Stomach (tissue), 9 donors: ENCODE data around the gene BRF1. TPM values are rescaled to one million over a fixed set of nuclear protein-coding genes. Genes with fewer than 3 reads are reported as not detected.
A peak's percentile ranks its signal among the peaks of the same experiment; 100 is the strongest.
"Not testable (repeated sequence)": the region's sequence is repeated elsewhere in the genome, so short reads cannot be mapped to it uniquely, and the experiment has no call there.

Experiments
- DNase-seq, 2 donors: peaks; one replicate each; pipeline versions ENCODE4 v3.0.0 to v3.0.0-alpha.2; 2013 to 2019
- H3K27ac ChIP-seq, 5 donors: fragments of 200-600 bp in 4 of 5; sonication (generic) in 4 of 5; one replicate each; pipeline ENCODE4 v1.5.1; 2013 to 2019; ENCODE audit warnings: mild to moderate bottlenecking in 1 of 5, moderate library complexity in 1 of 5
- H3K27me3 ChIP-seq, 3 donors: fragments of 200-600 bp; sonication (generic); one replicate each; pipeline ENCODE4 v1.5.1; 2017 to 2019; ENCODE audit warnings: mixed run types in 1 of 3
- H3K36me3 ChIP-seq, 4 donors: fragments of 200-600 bp; sonication (generic); 1 replicate in 3 of 4; 2 replicates in 1 of 4; pipeline ENCODE4 v1.5.1; 2016 to 2019
- H3K4me1 ChIP-seq, 4 donors: fragments of 200-600 bp; sonication (generic); one replicate each; pipeline ENCODE4 v1.5.1; 2016 to 2019
- H3K4me3 ChIP-seq, 4 donors: fragments of 200-600 bp; sonication (generic) in 3 of 4; one replicate each; pipeline ENCODE4 v1.5.1; 2016 to 2019; ENCODE audit warnings: mild to moderate bottlenecking in 1 of 4
- H3K9me3 ChIP-seq, 4 donors: fragments of 200-600 bp; sonication (generic); one replicate each; pipeline ENCODE4 v1.5.1; 2016 to 2019
- EP300 ChIP-seq: sonication (generic); formaldehyde crosslinking; IDR thresholded peaks from one replicate; pipeline ENCODE4 v1.6.1; 2017; ENCODE audit warnings: antibody characterized with exemption
- POLR2A ChIP-seq, 4 donors: fragments of 450-650 bp; IDR thresholded peaks; one replicate each; pipeline ENCODE4 v1.6.1; 2016; ENCODE audit warnings: antibody characterized with exemption in 4 of 4, control low read depth in 2 of 4, mild to moderate bottlenecking in 1 of 4, moderate library complexity in 1 of 4
- POLR2AphosphoS5 ChIP-seq, 3 donors: sonication (generic); formaldehyde crosslinking; IDR thresholded peaks; one replicate each; pipeline ENCODE4 v1.6.1; 2016; ENCODE audit warnings: antibody characterized with exemption in 3 of 3
- WGBS, 5 donors: extraction: QIAGEN DNeasy Blood & Tissue Kit in 3 of 5; methylation state at CpG; one replicate each; pipeline versions ENCODE4 v1.1.5 to v1.1.7; 2013 to 2018; 5-methylcytosine and 5-hydroxymethylcytosine counted together
- intact Hi-C: fragments of 100-400 bp; cut with DNase I; formaldehyde crosslinking; loops from one replicate; pipeline ENCODE4 v1.15.1; 2023; ENCODE audit warnings: low total_unique reads
- polyA plus RNA-seq, 3 donors: library from polyadenylated mRNA; stranded (reverse); fragments of 200-250 nt; gene quantifications; one replicate each; pipeline ENCODE4 v1.2.3, GENCODE V29; 2013
- total RNA-seq, 5 donors: library from RNA; depleted of rRNA; stranded (reverse); fragments of >200 nt; gene quantifications; one replicate each; pipeline versions ENCODE4 v1.1.0 to v1.2.3, GENCODE V29; 2014 to 2016
- TF ChIP-seq, protein P1 (sequence below), 7 experiments: fragments of 450-650 bp in 4 of 7; fragments of 200-600 bp in 3 of 7; sonication (generic) in 3 of 7; IDR thresholded peaks; one replicate each; pipeline ENCODE4 v1.5.1; 2016 to 2019; ENCODE audit warnings: antibody characterized with exemption in 7 of 7, control low read depth in 2 of 7, mild to moderate bottlenecking in 1 of 7
- donor health status: healthy with polysubstance abuse.
- donor health status: Bipolar disorder and iron deficiency.
- donor health status: healthy.

The BRF1 gene
- total and polyA plus RNA-seq, 8 donors, result 9.2 to 141 (median 33.9) TPM

DNA sequence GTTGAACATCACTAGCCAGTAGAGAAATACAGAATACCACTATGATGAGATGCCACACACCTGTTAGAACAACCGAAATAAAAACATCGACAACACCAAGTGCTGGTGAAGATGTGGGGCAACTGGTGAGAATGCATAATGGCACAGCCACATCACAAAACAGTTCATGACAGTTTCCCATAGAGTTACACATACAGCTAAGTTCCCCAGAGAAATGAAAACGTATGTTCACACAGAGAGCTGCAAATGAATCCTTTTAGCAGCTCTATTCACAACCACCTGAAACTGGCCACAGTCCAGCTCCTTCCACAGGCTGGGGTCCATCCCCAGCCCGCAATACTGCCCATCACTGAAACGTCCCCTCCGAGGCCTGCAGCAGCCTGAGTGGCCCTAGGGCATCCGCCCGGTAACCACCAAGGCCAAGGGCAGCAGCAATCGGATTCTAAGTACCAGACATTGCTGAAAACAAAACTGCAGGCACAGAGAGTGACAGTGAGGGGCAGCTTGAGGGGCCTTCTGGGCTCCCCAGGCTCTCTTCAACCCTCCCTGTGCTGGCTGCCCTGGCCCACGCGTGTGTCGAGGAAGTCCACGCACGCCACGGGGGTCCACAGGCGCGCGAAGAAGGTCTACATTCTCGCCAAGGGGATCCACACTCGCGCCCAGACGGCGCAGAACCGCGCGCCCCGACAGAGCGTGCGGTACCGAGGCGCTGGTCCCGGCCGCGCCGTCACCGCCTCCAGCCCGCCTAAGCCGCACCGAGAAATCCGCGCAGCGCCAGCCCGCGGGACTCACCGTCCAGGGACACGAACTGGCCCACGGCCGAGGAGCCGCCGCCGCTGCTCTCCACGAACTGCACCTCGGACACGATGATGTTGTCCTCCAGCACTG is 903 bp downstream of the BRF1 start:
- Histone ChIP-seq H3K4me1 (peaks cover 19 to 34% (median 26%) of the 10 kb centered on the region in 4 donors), H3K27me3 (no peaks in the 10 kb centered on the region), H3K4me3 (peak overlapping the region; percentile 72 to 92 (median 84)), H3K36me3 (no peaks in the 10 kb centered on the region), H3K27ac (peak overlapping the region; percentile 96 to 100 (median 98)), H3K9me3 (no peaks in the 10 kb centered on the region)
- 6 to 26% (median 6%) methylated on average over 8 to 54 of the region's 54 CpGs for WGBS, 5 donors
- TF ChIP-seq, protein P1, sequence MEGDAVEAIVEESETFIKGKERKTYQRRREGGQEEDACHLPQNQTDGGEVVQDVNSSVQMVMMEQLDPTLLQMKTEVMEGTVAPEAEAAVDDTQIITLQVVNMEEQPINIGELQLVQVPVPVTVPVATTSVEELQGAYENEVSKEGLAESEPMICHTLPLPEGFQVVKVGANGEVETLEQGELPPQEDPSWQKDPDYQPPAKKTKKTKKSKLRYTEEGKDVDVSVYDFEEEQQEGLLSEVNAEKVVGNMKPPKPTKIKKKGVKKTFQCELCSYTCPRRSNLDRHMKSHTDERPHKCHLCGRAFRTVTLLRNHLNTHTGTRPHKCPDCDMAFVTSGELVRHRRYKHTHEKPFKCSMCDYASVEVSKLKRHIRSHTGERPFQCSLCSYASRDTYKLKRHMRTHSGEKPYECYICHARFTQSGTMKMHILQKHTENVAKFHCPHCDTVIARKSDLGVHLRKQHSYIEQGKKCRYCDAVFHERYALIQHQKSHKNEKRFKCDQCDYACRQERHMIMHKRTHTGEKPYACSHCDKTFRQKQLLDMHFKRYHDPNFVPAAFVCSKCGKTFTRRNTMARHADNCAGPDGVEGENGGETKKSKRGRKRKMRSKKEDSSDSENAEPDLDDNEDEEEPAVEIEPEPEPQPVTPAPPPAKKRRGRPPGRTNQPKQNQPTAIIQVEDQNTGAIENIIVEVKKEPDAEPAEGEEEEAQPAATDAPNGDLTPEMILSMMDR (IDR thresholded peaks at IDR 0.05), result no peak
- TF ChIP-seq EP300 (no peak), POLR2A (IDR thresholded peaks at IDR 0.05) (no peak), POLR2AphosphoS5 (IDR thresholded peaks at IDR 0.05) (no peak)
- intact Hi-C loops, result no loop called here
- DNase-seq, result no peak

DNA sequence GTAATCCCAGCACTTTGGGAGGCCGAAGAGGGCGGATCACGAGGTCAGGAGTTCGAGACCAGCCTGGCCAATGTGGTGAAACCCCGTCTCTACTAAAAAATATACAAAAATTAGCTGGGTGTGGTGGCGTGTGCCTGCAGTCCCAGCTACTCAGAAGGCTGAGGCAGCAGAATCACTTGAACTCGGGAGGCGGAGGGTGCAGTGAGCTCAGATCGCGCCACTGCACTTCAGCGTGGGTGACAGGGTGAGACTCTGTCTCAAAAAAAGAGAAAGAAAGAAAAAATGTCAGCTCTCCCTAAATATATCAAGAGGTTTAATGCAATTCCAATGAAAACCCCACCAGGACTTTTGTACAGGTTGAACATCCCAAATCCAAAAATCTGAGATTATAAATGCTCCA is 3.5 kb downstream of the BRF1 start:
- H3K27ac ChIP-seq, DNase-seq, intact Hi-C loops, H3K4me3 ChIP-seq, H3K27me3 ChIP-seq, H3K9me3 ChIP-seq, H3K36me3 ChIP-seq: not testable (repeated sequence)
- 92 to 96% (median 94%) methylated on average over 11 of the region's 11 CpGs for WGBS, 5 donors
- peaks cover 31 to 60% (median 48%) of the 10 kb centered on the region in 4 donors for H3K4me1 ChIP-seq

DNA sequence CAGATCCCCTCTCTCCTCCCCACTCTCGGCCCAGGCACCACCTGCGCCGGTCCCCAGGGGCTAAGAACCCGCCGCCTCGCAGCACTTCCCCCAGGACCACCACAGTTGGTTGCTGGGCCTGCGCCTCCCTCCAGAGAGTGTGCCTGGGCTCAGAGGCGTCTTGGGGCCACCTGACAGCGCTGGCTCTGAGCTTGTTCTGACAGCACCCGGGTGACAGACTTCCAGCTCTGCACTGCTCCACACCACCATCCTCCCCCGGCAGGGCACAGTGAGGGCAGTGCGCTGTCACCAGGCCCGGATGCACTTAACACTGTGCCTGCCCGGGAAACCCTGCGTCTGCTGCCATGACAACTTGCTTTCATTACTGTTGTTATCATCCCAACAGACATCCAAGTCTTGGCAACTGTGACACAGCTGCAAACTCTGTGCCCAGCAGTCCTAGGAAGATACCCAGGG is 6.6 kb downstream of the BRF1 start:
- TF ChIP-seq EP300 (no peak), POLR2A (IDR thresholded peaks at IDR 0.05) (no peak), POLR2AphosphoS5 (IDR thresholded peaks at IDR 0.05) (no peak)
- TF ChIP-seq, protein P1 (IDR thresholded peaks at IDR 0.05), result no peak
- H3K9me3 ChIP-seq, result no peaks in the 10 kb centered on the region
- no peaks in the 10 kb centered on the region for H3K27me3 ChIP-seq
- 62 to 70% (median 66%) methylated on average over 12 to 15 of the region's 15 CpGs for WGBS, 5 donors
- no peak overlapping the region for H3K4me3 ChIP-seq
- peaks cover 21 to 57% (median 36%) of the 10 kb centered on the region in 4 donors for H3K4me1 ChIP-seq
- DNase-seq, result peak in 1 of 2 donors; percentile 87
- peak overlapping the region in 2 of 5 donors; percentile 27 to 34 for H3K27ac ChIP-seq
- intact Hi-C loops, result no loop called here
- no peaks in the 10 kb centered on the region for H3K36me3 ChIP-seq

DNA sequence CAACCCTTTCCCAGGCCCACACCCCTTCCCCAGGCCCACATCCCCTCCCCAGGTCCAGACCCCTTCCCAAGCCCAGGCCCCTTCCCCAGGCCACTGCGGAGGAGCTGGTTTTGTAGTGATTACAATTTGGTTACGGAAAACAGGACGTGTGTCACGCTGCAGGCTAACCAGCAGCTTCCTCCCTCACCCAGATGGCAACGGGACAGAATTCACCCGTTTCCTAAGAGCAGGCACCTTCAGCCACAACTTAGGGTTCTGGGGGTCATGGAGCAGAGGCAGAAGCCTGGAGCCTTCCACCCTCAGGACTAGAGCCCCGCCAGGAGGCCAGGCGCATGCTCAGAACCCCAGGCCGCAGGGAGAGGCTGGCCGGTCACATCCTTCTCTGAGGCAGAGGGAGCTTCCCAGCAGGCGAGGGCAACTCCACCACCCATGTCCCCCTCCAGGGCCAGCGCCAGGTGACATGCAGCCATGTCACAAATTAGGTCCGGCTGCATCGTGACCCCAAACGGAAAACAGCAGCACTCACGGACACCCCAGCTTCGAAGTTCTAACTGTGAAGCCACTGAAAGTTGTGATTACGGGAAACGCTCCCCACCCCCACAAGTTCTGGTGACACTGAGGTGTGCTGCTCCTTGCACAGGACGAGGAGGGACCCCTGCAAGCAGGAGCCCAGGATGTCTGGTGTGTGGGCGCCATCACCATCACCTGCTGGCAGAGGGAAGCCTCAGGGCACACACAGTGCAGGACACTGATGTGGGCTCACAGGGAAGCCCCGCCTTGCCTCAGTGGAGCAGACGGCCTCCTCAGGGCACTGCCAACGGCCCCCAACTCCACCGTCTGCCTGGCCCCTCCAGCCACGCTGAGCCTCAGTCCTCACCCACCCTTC is 7.7 kb downstream of the BRF1 start:
- Histone ChIP-seq H3K9me3 (no peaks in the 10 kb centered on the region), H3K27ac (peak overlapping the region in 1 of 5 donors; percentile 5), H3K36me3 (no peaks in the 10 kb centered on the region), H3K4me1 (peaks cover 12 to 46% (median 27%) of the 10 kb centered on the region in 4 donors), H3K27me3 (no peaks in the 10 kb centered on the region), H3K4me3 (no peak overlapping the region)
- no peak for TF ChIP-seq EP300
- no peak for TF ChIP-seq POLR2A (IDR thresholded peaks at IDR 0.05)
- TF ChIP-seq POLR2AphosphoS5 (IDR thresholded peaks at IDR 0.05), result no peak
- TF ChIP-seq, protein P1 (IDR thresholded peaks at IDR 0.05), result no peak
- WGBS, 5 donors, result 70 to 80% (median 73%) methylated on average over 18 to 26 of the region's 26 CpGs
- intact Hi-C loops, result no loop called here
- no peak for DNase-seq
